CD14-positive monocyte (primary cell): Measurements from ENCODE around the gene ACKR1. TPM values are rescaled to one million over a fixed set of nuclear protein-coding genes. Genes with fewer than 3 reads are reported as not detected.

Source experiments
- DNase-seq, 3 donors: peaks; one replicate each; pipeline ENCODE4 v3.0.0-alpha.2; 2011 to 2022
- H2AFZ ChIP-seq: 2 replicates; pipeline ENCODE4 v1.6.0; 2012; ENCODE audit warnings: mild to moderate bottlenecking, low read depth, low read length, inconsistent platforms; ENCODE audit not compliant: insufficient read depth, poor library complexity, severe bottlenecking
- H3K27ac ChIP-seq, 2 donors: 1 replicate in 1 of 2; 2 replicates in 1 of 2; pipeline ENCODE4 v1.5.1; 2012 to 2013; ENCODE audit warnings: low read length in 2 of 2, control low read depth in 1 of 2, inconsistent platforms in 1 of 2, low read depth in 1 of 2, mild to moderate bottlenecking in 1 of 2
- H3K27me3 ChIP-seq, 2 donors: one replicate each; pipeline versions ENCODE4 v1.6.0 to v1.6.1; 2011 to 2013; ENCODE audit warnings: low read length in 2 of 2; ENCODE audit not compliant: control insufficient read depth in 2 of 2, insufficient read depth in 2 of 2
- H3K36me3 ChIP-seq, 2 donors: replicated peaks in 1 of 2; 1 replicate in 1 of 2; 2 replicates in 1 of 2; pipeline versions ENCODE4 v1.5.1 to v1.6.1; 2012 to 2013; ENCODE audit warnings: low read length in 2 of 2, control low read depth in 1 of 2, inconsistent platforms in 1 of 2, mild to moderate bottlenecking in 1 of 2; ENCODE audit not compliant: insufficient read depth in 2 of 2, control insufficient read depth in 1 of 2
- H3K4me1 ChIP-seq, 2 donors: 1 replicate in 1 of 2; 2 replicates in 1 of 2; pipeline versions ENCODE4 v1.5.1 to v1.6.1; 2012 to 2013; ENCODE audit warnings: low read length in 2 of 2, control low read depth in 1 of 2, inconsistent platforms in 1 of 2, mild to moderate bottlenecking in 1 of 2, moderate library complexity in 1 of 2; ENCODE audit not compliant: insufficient read depth in 2 of 2, control insufficient read depth in 1 of 2
- H3K4me2 ChIP-seq: replicated peaks from 2 replicates; pipeline ENCODE3; 2012; ENCODE audit warnings: low read length, moderate library complexity, mild to moderate bottlenecking; ENCODE audit not compliant: poor library complexity, severe bottlenecking; ENCODE audit errors: extremely low read depth
- H3K4me3 ChIP-seq, 3 experiments: fragments of 200-600 bp in 1 of 3; sonication (generic) in 1 of 3; replicated peaks in 1 of 3; 1 replicate in 2 of 3; 2 replicates in 1 of 3; pipeline ENCODE4 v1.5.1; 2011 to 2013; ENCODE audit warnings: low read length in 3 of 3, mild to moderate bottlenecking in 3 of 3, control low read depth in 2 of 3, low read depth in 2 of 3, inconsistent platforms in 1 of 3, moderate library complexity in 1 of 3
- H3K79me2 ChIP-seq: 2 replicates; pipeline ENCODE4 v1.6.0; 2012; ENCODE audit warnings: mild to moderate bottlenecking, control low read depth, inconsistent platforms, low read length, moderate library complexity; ENCODE audit not compliant: insufficient read depth
- H3K9ac ChIP-seq: 2 replicates; pipeline ENCODE4 v1.6.0; 2017; ENCODE audit warnings: low read length, mild to moderate bottlenecking; ENCODE audit not compliant: insufficient read depth, poor library complexity, severe bottlenecking
- H3K9me3 ChIP-seq, 2 donors: replicated peaks in 1 of 2; 1 replicate in 1 of 2; 2 replicates in 1 of 2; pipeline versions ENCODE4 v1.5.1 to v1.6.1; 2012 to 2013; ENCODE audit warnings: low read length in 2 of 2, control low read depth in 1 of 2; ENCODE audit not compliant: control insufficient read depth in 1 of 2, insufficient read depth in 1 of 2
- H4K20me1 ChIP-seq: 2 replicates; pipeline ENCODE4 v1.6.0; 2012; ENCODE audit warnings: mild to moderate bottlenecking, low read length, control low read depth, moderate library complexity; ENCODE audit not compliant: insufficient read depth
- H3K27ac Mint-ChIP-seq, 7 donors: one replicate each; pipeline ENCODE4 v1.8.0; 2020; ENCODE audit warnings: mild to moderate bottlenecking in 7 of 7, mixed read lengths in 7 of 7, moderate library complexity in 6 of 7, inconsistent platforms in 2 of 7
- H3K27me3 Mint-ChIP-seq, 3 donors: one replicate each; pipeline ENCODE4 v1.8.0; 2021 to 2022; ENCODE audit warnings: low read depth in 3 of 3, mild to moderate bottlenecking in 3 of 3, mixed read lengths in 3 of 3, moderate library complexity in 3 of 3, inconsistent platforms in 1 of 3
- H3K36me3 Mint-ChIP-seq, 2 donors: one replicate each; pipeline ENCODE4 v1.8.0; 2020; ENCODE audit warnings: mixed read lengths in 2 of 2, inconsistent platforms in 1 of 2, mild to moderate bottlenecking in 1 of 2
- H3K4me1 Mint-ChIP-seq: one replicate; pipeline ENCODE4 v1.8.0; 2020; ENCODE audit warnings: mild to moderate bottlenecking, mixed read lengths
- H3K4me3 Mint-ChIP-seq, 2 donors: one replicate each; pipeline ENCODE4 v1.8.0; 2020; ENCODE audit warnings: mild to moderate bottlenecking in 2 of 2, mixed read lengths in 2 of 2, moderate library complexity in 1 of 2
- H3K9me3 Mint-ChIP-seq, 7 donors: one replicate each; pipeline ENCODE4 v1.8.0; 2020 to 2022; ENCODE audit warnings: mixed read lengths in 7 of 7, mild to moderate bottlenecking in 6 of 7, moderate library complexity in 6 of 7, inconsistent platforms in 2 of 7
- WGBS: methylation state at CpG from one replicate; pipeline ENCODE4 v1.1.5; 2013; ENCODE audit warnings: missing lambda C conversion rate; ENCODE audit not compliant: insufficient coverage; 5-methylcytosine and 5-hydroxymethylcytosine counted together
- intact Hi-C, 2 donors: fragments of 100-400 bp; cut with micrococcal nuclease; formaldehyde crosslinking; loops; one replicate each; pipeline versions ENCODE4 v1.15.0 to v1.15.1; 2023
- polyA plus RNA-seq, 3 donors: library from polyadenylated mRNA; depleted of rRNA in 1 of 3; unstranded in 2 of 3; stranded (reverse) in 1 of 3; fragments of 300-500 nt in 2 of 3; fragments of >200 nt in 1 of 3; fragmentation: Illumina TruSeq in 2 of 3; gene quantifications; 1 replicate in 2 of 3; 2 replicates in 1 of 3; pipeline ENCODE4 v1.2.3, GENCODE V29; 2012 to 2021
- TF ChIP-seq, protein P1 (sequence below): fragments of 200-600 bp; IDR thresholded peaks from one replicate; pipeline ENCODE4 v1.8.0; 2022; ENCODE audit warnings: antibody characterized with exemption, mild to moderate bottlenecking

The ACKR1 gene
- polyA plus RNA-seq, 3 donors: 0.14 TPM; not detected in 2

DNA sequence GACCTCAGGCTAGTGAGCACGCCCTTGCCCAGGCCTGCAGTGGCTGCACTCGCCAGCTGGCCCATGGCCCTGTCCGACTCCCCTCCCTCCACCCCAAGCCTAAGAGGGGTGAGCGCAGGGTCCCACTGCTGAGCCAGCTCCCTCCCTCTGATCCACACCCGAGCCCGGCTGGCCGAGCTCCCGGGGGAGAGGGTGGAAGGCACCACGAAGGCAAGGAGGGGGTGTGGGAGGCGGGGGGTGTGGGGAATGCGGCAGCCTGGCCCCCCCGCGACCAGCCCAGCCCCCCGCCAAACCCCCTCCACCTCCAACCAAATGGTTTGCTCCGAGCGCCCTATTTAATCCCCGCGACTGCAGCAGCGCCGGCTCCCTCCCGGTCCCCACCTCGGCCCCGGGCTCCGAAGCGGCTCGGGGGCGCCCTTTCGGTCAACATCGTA, 33.4 kb upstream of the ACKR1 start, which contains the start of gene CADM3:
Gene CADM3, plus strand, starts transcription at position 362 of the 434 bp plus-strand sequence. CDS start 151 bp downstream, outside the sequence.
- Histone ChIP-seq H3K4me2 (peak within 1 kb of the TSS; percentile 45), H3K27me3 (peaks cover 64 to 71% of the 10 kb centered on the region in 2 donors), H3K27ac (no peak within 1 kb of the TSS), H3K79me2 (no peaks in the 10 kb centered on the region), H3K9ac (no peak within 1 kb of the TSS), H3K4me3 (peak within 1 kb of the TSS in 1 of 3 experiments; percentile 32), H4K20me1 (no peaks in the 10 kb centered on the region), H3K36me3 (no peaks in the 10 kb centered on the region), H3K9me3 (peaks cover 0 to 16% of the 10 kb centered on the region in 2 donors), H2AFZ (no peak within 1 kb of the TSS), H3K4me1 (peaks cover 17 to 22% of the 10 kb centered on the region in 2 donors)
- intact Hi-C loops: no loop called here
- no peak within 1 kb of the TSS for H3K27ac Mint-ChIP-seq
- H3K9me3 Mint-ChIP-seq: peaks cover 0 to 7% (median 3%) of the 10 kb centered on the region in 7 donors
- peak within 1 kb of the TSS in 1 of 2 donors; percentile 79 for H3K4me3 Mint-ChIP-seq
- no peak for DNase-seq
- TF ChIP-seq, protein P1, sequence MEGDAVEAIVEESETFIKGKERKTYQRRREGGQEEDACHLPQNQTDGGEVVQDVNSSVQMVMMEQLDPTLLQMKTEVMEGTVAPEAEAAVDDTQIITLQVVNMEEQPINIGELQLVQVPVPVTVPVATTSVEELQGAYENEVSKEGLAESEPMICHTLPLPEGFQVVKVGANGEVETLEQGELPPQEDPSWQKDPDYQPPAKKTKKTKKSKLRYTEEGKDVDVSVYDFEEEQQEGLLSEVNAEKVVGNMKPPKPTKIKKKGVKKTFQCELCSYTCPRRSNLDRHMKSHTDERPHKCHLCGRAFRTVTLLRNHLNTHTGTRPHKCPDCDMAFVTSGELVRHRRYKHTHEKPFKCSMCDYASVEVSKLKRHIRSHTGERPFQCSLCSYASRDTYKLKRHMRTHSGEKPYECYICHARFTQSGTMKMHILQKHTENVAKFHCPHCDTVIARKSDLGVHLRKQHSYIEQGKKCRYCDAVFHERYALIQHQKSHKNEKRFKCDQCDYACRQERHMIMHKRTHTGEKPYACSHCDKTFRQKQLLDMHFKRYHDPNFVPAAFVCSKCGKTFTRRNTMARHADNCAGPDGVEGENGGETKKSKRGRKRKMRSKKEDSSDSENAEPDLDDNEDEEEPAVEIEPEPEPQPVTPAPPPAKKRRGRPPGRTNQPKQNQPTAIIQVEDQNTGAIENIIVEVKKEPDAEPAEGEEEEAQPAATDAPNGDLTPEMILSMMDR: no peak
- peaks cover 59 to 65% (median 64%) of the 10 kb centered on the region in 3 donors for H3K27me3 Mint-ChIP-seq
- H3K4me1 Mint-ChIP-seq: peaks cover 27% of the 10 kb centered on the region
- peaks cover 0 to 3% of the 10 kb centered on the region in 2 donors for H3K36me3 Mint-ChIP-seq
- 3% methylated on average over 16 of the region's 29 CpGs for WGBS

DNA sequence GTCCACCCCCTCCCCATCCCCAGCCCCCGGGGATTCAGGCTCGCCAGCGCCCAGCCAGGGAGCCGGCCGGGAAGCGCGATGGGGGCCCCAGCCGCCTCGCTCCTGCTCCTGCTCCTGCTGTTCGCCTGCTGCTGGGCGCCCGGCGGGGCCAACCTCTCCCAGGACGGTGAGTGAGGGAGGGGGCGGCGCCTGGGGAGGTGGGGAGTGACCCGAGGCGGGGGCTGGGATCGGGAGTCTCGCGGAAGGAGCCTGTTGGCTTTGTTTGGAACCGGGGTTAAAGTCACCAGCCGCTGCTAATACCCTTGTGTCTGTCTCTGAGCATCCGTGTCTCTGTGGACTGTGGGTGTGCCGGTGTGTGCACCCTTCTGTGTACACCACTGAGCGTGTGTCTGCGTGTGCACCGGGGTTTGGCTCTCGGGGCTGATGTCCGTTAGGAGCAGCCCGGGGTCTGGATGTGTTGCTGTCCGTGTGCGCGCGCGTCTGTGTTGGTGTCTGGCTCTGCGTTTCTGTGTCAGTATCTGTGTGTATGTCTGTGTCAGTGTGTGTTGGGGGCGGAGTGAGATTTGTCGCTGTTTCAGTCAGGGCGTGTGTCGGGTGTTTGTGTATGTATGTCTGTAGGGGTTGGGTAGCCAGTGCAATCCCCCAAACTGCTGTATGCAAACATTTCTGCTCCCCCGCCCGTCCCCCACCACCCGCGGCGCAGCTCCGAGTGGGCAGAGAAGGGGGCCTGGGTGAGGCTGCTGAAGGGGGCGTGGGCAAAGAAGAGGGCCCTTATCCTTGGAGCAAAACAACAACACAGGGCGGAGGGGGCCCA, 32.8 kb upstream of the ACKR1 start:
- Mint-ChIP-seq H3K27me3 (peaks cover 59 to 64% (median 60%) of the 10 kb centered on the region in 3 donors), H3K4me1 (peaks cover 27% of the 10 kb centered on the region), H3K36me3 (peaks cover 0 to 3% of the 10 kb centered on the region in 2 donors), H3K4me3 (peak overlapping the region in 1 of 2 donors; percentile 79), H3K27ac (no peak overlapping the region), H3K9me3 (peaks cover 0 to 7% (median 3%) of the 10 kb centered on the region in 7 donors)
- no peaks in the 10 kb centered on the region for H3K36me3 ChIP-seq
- no peak overlapping the region for H3K27ac ChIP-seq
- TF ChIP-seq, protein P1: no peak
- intact Hi-C loops: no loop called here
- H3K4me3 ChIP-seq: peak overlapping the region in 1 of 3 experiments; percentile 32
- under 1% methylated on average over 33 of the region's 49 CpGs for WGBS
- peaks cover 17 to 22% of the 10 kb centered on the region in 2 donors for H3K4me1 ChIP-seq
- DNase-seq: no peak
- H3K4me2 ChIP-seq: peak overlapping the region; percentile 45
- peaks cover 59 to 68% of the 10 kb centered on the region in 2 donors for H3K27me3 ChIP-seq
- H4K20me1 ChIP-seq: no peaks in the 10 kb centered on the region
- H2AFZ ChIP-seq: no peak overlapping the region
- H3K9me3 ChIP-seq: peaks cover 0 to 16% of the 10 kb centered on the region in 2 donors
- H3K79me2 ChIP-seq: no peaks in the 10 kb centered on the region
- H3K9ac ChIP-seq: no peak overlapping the region
